G401.6 (cell line): ENCODE data around the gene UBE2H.

Experiments
- FAIRE-seq: peaks from 2 replicates; lab custom pipeline; 2012; peaks lifted over from hg19 to GRCh38; lab: Jason Lieb, UNC

UBE2H gene

GRCh38 chr7:129950191-129950932 is 2.4 kb downstream of the UBE2H start:
- FAIRE-seq: no peak

DNA sequence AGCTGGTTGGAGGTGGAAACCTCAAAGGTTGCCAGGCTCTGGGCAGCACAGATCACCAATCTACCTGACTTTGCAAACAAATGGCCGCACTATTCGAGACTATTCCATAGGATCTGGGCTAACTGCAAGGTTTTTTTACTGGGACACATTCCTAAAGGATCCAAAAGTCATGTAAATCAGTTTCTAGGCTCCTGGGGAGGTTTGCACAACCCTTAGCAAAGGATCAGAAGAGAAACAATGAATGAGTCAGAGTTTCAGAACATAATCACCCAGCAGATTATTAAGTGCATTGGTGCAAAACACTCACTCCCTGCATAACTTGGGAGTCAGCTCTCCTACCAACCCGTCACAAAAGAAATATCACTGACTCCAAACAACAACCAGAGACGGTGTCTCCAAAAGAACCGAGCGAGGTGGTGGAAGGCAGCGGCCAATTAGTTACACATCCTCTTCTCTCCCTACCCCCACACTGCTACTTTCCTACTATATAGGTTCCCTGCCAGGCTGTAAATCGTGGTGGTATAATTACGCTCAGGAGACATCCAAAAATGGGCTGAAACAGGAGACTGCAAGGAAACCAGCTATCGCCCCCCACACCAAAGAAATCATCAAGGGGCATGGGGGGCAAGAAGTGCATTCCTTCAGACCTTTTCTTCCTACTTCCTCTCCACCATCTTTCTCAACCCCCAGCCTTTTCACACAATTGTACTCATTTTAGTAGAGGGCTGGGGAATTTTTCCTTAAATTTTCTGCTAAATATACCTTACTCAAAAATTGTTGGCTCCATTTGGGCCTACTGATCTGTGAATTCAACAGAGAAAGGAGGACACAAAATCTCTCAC is 3.2 kb downstream of the UBE2H start:
- FAIRE-seq: no peak

DNA sequence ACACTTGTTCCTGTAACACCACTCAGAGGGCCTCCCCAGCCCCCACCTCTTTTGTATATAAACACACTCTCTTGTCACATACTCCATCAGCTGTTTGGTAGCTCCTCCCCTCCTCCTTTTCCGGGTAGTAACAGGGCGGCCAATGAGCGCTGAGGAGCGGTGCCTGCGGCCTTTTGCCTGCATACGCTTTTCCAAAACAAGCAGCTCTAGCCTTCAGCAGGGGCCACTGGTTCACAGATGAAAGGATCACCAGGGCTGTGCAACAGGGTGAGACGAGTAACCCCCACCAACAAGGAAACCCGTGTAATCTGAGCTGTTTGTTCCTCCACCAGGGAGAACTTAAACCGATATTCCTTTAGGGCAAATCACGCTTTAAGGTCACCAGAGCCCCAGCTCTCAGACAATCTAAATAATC is 3.9 kb downstream of the UBE2H start:
- FAIRE-seq: peak; percentile 94

DNA sequence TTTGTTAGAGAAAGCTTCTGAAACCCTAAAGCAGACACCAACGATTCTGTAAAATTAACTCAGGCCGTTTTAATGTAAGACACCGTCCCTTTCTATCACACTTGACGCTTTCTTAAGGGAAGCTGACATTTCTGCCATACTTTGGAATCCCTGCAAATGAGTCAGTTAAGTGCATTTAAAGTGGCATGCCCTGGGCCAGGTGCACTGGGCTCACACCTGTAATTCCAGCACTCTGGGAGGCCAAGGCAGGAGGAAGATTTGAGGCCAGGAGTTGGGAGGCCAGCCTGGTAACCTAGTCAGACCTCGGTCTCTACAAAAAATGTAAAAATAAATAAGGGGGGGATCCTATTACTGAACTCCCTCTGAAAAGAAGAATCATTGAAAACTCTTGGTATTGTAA is 4.4 kb downstream of the UBE2H start:
- no peak for FAIRE-seq

DNA sequence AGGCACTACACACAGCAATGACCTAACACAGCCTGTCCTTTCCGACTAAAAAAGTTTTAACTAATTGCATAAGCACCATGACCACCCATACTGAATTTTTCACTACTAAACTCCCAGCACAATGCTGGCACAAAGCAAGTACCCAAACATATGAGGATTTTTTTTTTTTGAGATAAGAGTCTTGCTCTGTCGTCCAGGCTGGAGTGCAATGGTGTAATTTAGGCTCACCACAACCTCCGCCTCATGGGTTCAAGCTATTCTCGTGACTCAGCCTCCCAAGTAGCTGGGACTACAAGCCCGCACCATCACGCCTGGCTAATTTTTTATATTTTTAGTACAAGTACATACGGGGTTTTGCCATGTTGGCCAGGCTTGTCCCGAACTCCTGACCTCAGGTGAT is 5.1 kb downstream of the UBE2H start:
- FAIRE-seq: no peak

DNA sequence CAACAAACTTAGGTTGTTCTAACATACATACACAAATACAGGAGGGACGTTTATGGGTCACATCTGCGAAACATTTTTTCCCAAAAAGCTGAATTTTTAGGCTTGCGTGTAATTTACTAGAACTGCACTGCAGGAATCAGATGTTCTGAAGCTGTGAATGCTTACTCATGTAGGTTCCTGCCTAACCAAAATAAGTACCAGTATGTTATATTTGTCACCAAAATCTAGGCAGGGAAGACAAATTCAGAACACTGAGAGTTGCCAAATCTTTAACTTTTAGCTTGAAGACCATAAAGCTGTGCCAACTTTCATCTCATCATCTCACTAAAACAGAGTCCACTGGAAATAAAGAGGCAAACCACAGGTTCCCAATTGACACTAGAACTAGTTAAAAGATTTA is 5.7 kb downstream of the UBE2H start:
- no peak for FAIRE-seq

- FAIRE-seq: no peak
These were observed 6.5 kb downstream of the UBE2H start for GRCh38 chr7:129946282-129946681.

- FAIRE-seq: no peak
These were observed 9.4 kb downstream of the UBE2H start for GRCh38 chr7:129943352-129943751.

DNA sequence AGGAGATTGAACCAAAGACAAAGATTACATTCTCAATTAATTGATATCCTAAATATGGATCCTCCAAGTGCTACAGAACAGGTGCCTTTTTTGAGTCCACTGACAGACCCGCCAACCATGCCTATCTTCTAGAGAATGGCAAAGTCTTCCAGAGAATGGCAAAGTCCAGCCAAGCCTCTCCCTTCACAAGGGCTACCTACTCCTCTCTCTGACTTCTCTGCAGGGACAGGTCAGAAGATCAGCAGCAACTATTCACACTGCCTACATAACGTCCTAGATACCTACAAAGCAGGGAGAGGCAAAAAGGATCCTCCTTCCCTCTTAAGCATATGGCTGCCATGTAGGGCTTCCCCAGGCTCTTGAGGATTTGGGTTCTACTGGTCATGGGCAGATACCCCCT is 12.4 kb downstream of the UBE2H start:
- no peak for FAIRE-seq

GRCh38 chr7:129939881-129940280 is 12.9 kb downstream of the UBE2H start:
- no peak for FAIRE-seq

DNA sequence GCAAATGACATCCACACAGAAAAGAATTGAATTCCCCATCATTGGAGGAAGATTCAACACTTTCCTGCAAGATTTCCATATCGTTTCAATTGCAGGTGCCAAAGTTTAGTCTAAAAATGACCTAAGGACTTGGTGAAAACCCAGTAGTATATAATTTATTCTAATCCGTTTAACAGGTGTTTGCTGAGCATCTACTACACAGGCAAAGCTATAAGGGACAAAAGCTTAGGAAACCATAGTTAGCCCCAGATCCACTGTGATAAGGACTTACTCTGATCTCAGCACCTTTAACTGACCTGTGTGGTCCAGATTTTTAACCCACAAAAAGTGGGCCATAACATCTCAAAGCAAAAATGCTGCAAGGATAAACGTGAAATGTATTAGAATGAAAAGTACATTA is 19.1 kb downstream of the UBE2H start:
- no peak for FAIRE-seq

- FAIRE-seq: no peak
These were observed 26.1 kb downstream of the UBE2H start for GRCh38 chr7:129926618-129927017.

DNA sequence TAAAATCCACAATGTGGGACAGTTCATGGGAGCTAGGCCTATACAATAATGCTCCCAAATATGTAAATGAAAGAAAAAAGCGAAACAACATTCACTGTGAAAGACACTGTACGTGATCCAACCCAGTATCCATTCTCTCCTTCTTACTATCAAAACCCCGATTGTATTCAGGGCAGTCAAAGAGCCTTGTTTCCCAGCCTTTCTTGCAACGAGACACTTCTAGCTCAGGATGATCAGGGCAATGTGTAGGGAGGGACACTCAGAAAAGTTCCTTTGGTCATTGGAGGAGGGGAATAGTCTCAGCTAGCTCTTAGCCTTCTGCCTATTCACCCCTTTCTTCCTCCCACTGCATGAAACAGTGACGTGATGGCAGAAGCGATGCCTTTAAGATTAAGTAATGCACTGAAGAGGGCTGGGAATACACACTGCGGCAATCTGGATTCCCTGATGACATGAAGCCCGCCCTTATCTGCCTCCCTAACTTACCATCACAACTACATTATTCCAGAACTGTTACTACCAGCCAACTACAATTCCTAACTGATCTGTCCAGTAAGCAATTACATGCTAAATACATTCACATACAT is 27.3 kb downstream of the UBE2H start:
- FAIRE-seq: no peak

DNA sequence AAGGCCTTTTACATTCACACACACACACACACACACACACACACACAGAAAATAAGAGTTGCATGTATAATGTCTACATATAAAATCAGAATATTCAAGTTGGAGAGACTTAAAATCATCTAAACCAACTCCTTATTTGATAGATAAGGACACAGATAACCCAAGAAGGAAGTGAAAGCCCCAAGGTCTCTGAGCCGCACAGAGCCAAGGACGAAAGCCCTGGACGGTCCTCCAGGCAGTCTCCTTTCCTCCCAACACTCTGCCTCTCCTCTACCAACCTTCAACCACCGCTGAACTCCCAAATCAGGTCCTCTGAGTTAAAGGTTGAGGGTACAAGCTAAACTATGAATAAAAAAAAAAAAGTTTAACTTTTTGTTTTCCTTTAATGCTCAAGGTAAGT is 28.2 kb downstream of the UBE2H start:
- no peak for FAIRE-seq

DNA sequence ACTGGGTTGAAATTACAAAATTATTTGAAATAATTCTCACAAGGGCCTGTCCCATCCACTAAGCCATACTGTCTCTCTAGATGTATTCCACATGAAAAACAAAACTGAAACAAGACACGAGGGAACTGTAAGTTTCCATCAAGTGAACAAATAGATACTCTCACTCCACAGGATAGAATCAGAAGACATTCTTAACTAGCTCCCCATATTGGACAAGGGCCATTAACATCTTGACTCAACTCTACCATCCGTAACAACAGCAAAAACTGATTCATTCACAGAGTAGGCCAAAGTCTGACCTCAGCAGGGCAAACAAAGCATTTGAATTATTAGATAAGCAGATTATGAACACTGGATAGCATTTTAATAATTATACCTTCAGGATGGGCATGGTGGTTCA is 29.1 kb downstream of the UBE2H start:
- no peak for FAIRE-seq

- FAIRE-seq: no peak
These were observed 33.3 kb downstream of the UBE2H start for GRCh38 chr7:129919492-129919891.

GRCh38 chr7:129918922-129919321 is 33.8 kb downstream of the UBE2H start:
- no peak for FAIRE-seq

DNA sequence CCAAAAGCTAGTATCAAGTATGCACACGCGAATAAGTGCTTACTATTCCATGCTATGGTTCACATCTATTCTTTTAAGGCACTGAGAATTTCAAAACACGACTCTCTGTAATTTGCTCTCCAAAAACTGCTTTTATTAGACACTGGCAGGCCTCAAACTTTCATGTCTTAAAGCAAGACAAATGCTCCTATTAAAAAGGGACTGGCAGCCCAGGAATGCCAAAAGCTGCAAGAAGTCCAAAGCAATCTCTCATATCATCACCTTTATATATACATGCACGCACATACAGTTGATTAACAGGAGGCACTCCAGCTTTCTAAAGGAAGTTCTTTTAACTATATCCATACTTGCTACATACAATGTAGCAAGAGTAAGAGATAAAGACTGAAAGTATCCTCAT is 34.8 kb downstream of the UBE2H start:
- no peak for FAIRE-seq

- no peak for FAIRE-seq
These were observed 38.1 kb downstream of the UBE2H start for GRCh38 chr7:129914536-129915272.

- no peak for FAIRE-seq
These were observed 39.3 kb downstream of the UBE2H start for GRCh38 chr7:129913428-129913827.

DNA sequence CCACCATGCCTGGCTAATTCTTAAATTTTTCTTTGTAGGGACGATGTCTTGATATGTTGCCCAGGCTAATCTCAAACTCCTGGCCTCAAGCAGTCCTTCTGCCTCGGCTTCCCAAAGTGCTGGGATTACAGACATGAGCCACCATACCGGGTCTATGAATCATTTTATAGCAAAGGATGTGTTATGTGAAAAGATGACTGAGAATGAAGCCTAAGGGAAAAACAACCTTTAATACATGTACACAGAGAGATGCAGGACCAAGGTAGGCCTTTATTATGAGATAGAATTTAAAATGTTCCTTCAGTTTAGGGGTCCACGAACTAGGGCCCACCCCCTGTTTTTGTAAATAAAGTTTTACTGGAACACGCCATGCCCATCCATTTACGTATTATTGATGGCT is 41.0 kb downstream of the UBE2H start:
- no peak for FAIRE-seq

GRCh38 chr7:129909669-129910068 is 43.1 kb downstream of the UBE2H start:
- FAIRE-seq: no peak

- no peak for FAIRE-seq
These were observed 44.6 kb downstream of the UBE2H start for GRCh38 chr7:129908181-129908580.
